Progenitor cell of endocrine pancreas (in vitro differentiated cells): Measurements from ENCODE around the gene CXCR5. TPM values are rescaled to one million over a fixed set of nuclear protein-coding genes. Genes with fewer than 3 reads are reported as not detected.

Experiments used
- DNase-seq: peaks from one replicate; pipeline ENCODE4 v3.0.0; 2021; ENCODE audit warnings: low spot score; ENCODE audit not compliant: unreplicated experiment
- H3K27ac Mint-ChIP-seq: 2 replicates; pipeline ENCODE4 v1.8.0; 2021; ENCODE audit warnings: mild to moderate bottlenecking, moderate library complexity, mixed read lengths
- H3K27me3 Mint-ChIP-seq: 2 replicates; pipeline ENCODE4 v1.8.0; 2021; ENCODE audit warnings: mixed read lengths
- H3K36me3 Mint-ChIP-seq: 2 replicates; pipeline ENCODE4 v1.8.0; 2022; ENCODE audit warnings: mixed read lengths; ENCODE audit not compliant: insufficient read depth
- H3K4me1 Mint-ChIP-seq: 2 replicates; pipeline ENCODE4 v1.8.0; 2021; ENCODE audit warnings: low read depth, mixed read lengths
- H3K4me3 Mint-ChIP-seq: 2 replicates; pipeline ENCODE4 v1.8.0; 2021; ENCODE audit warnings: low read depth, mild to moderate bottlenecking, moderate library complexity, mixed read lengths
- H3K9me3 Mint-ChIP-seq: 2 replicates; pipeline ENCODE4 v1.8.0; 2021; ENCODE audit warnings: low read depth, mixed read lengths
- total RNA-seq: library from RNA; stranded (reverse); gene quantifications from 2 replicates; pipeline ENCODE4 v1.2.1, GENCODE V29; 2021
- TF ChIP-seq, protein P1 (sequence below): fragments of 200-600 bp; sonication (generic); IDR thresholded peaks from one replicate; pipeline ENCODE4 v1.5.0; 2021; ENCODE audit warnings: antibody characterized with exemption, mild to moderate bottlenecking; ENCODE audit not compliant: unreplicated experiment

The CXCR5 gene
- total RNA-seq, 1 donor from 2014 or later = not detected

DNA sequence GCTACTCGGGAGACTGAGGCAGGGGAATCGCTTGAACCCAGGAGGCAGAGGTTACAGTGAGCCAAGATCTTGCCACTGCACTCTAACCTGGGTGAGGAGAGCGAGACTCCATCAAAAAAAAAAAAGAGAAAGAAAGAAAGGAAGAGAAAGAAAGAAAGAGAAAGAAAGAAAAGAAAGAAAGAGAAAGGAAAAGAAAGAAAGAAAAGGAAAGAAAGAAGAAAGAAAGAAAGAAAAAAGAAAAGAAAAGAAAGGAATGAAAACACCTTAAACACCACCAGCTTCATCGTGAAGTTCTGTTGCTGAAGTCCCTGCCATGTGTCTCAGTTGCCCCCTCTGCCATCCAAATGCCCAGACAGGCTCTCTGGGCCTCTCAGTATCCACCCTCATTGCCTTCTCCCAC lies 9.9 kb upstream of the CXCR5 start:
- Mint-ChIP-seq H3K27ac (no peak overlapping the region), H3K4me3 (no peak overlapping the region), H3K36me3 (no peaks in the 10 kb centered on the region), H3K4me1 (peaks cover 17% of the 10 kb centered on the region), H3K27me3 (no peaks in the 10 kb centered on the region), H3K9me3 (no peaks in the 10 kb centered on the region)
- TF ChIP-seq, protein P1, sequence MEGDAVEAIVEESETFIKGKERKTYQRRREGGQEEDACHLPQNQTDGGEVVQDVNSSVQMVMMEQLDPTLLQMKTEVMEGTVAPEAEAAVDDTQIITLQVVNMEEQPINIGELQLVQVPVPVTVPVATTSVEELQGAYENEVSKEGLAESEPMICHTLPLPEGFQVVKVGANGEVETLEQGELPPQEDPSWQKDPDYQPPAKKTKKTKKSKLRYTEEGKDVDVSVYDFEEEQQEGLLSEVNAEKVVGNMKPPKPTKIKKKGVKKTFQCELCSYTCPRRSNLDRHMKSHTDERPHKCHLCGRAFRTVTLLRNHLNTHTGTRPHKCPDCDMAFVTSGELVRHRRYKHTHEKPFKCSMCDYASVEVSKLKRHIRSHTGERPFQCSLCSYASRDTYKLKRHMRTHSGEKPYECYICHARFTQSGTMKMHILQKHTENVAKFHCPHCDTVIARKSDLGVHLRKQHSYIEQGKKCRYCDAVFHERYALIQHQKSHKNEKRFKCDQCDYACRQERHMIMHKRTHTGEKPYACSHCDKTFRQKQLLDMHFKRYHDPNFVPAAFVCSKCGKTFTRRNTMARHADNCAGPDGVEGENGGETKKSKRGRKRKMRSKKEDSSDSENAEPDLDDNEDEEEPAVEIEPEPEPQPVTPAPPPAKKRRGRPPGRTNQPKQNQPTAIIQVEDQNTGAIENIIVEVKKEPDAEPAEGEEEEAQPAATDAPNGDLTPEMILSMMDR = no peak
- DNase-seq = no peak

DNA sequence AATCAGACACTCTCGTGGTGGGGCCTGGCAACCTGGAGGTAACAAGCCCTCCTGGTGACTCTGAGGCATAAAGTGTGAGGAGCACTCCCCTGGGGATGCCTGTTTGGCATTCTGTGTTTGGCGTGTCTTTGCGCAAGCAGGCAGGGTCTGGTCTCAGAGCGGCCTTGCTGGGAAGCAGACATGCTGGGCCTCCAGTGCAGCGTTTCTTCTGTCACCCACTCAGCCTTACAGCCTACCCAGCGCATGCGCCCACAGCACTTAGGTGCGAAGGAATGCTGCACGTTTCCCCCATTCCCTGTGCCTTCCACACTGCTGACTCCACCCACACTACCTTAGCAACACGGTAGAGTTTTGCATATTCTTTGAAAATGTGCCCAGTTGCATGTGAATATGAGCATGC lies 7.4 kb upstream of the CXCR5 start:
- no peak overlapping the region for H3K27ac Mint-ChIP-seq
- H3K4me1 Mint-ChIP-seq = peaks cover under 1% of the 10 kb centered on the region
- H3K27me3 Mint-ChIP-seq = peaks cover 4% of the 10 kb centered on the region
- no peaks in the 10 kb centered on the region for H3K36me3 Mint-ChIP-seq
- H3K4me3 Mint-ChIP-seq = no peak overlapping the region
- TF ChIP-seq, protein P1 = no peak
- no peaks in the 10 kb centered on the region for H3K9me3 Mint-ChIP-seq
- no peak for DNase-seq

DNA sequence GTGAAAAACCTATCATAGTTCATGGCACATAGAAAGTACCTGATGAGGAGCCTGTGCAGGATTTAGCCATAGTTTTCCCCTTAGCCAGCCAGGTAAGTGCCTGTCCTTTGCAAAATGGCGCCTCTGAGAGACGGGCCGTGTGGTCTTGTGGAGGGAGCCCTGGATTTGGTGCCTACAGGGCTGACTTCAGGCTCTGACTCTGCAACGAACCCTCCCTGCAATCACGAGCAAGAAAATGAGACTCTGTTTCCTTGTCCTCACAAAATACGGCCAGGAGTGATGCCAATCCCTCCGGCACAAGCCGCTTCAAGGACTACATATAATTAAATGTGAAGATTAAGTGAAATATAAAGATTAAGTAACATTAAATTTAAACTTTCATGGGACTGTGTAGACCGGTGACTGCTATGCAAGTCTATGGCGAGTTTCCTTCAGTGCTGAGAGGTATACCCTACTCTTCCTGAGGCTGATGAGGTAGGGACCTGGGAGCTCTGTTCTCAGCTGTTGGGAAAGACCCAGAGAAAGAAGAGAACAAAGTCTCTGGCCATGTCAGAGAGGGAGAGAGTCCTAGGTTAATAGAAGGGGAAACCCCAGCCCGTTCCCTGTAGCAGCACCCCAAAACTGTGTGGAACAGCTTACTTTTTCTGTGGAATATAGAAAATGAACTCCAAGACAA lies 6.1 kb upstream of the CXCR5 start:
- peaks cover 11% of the 10 kb centered on the region for H3K27me3 Mint-ChIP-seq
- DNase-seq = no peak
- H3K36me3 Mint-ChIP-seq = no peaks in the 10 kb centered on the region
- no peak overlapping the region for H3K4me3 Mint-ChIP-seq
- TF ChIP-seq, protein P1 = no peak
- H3K27ac Mint-ChIP-seq = no peak overlapping the region
- no peaks in the 10 kb centered on the region for H3K9me3 Mint-ChIP-seq
- H3K4me1 Mint-ChIP-seq = no peaks in the 10 kb centered on the region

DNA sequence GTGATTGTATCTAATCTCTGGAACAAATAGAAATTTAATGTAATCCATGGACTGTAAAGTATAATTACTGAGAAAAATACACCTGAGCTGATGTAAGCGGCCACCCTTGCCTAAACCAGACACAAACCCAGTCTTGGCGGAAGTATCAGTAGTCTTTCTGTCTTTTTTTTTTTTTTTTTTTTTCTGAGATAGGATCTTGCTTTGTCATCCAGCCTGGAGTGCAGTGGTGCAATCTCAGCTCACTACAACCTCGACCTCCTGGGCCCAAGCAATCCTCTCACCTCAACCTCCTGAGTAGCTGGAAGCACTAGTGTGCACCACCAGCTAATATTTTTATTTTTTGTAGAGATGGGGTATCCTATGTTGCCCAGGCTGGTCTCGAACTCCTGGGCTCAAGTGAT lies 5.5 kb upstream of the CXCR5 start:
- Mint-ChIP-seq H3K36me3 (no peaks in the 10 kb centered on the region), H3K27me3 (peaks cover 14% of the 10 kb centered on the region), H3K9me3 (no peaks in the 10 kb centered on the region), H3K27ac (no peak overlapping the region), H3K4me3 (no peak overlapping the region), H3K4me1 (no peaks in the 10 kb centered on the region)
- TF ChIP-seq, protein P1 = no peak
- no peak for DNase-seq

DNA sequence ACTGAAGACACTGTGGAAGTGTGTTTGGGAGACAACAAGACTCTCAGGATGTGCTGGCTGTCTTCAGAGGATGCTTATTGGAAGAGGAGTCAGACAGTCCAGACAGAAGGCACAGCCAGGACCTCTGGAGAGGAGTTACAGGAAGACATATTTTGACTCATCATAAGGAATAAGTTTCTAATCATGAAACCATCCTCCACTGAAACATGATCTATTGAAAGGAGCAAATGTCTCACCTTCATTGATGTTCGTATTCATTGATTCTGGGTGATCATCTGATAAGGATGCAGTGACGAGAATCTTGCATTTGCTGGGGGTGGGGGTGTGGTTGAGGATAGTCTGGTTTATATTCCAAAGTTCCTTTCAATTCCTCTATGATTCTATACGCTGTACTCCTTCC lies 2.5 kb upstream of the CXCR5 start:
- DNase-seq = no peak
- H3K27ac Mint-ChIP-seq = no peak overlapping the region
- H3K4me3 Mint-ChIP-seq = no peak overlapping the region
- peaks cover 34% of the 10 kb centered on the region for H3K27me3 Mint-ChIP-seq
- no peaks in the 10 kb centered on the region for H3K9me3 Mint-ChIP-seq
- no peaks in the 10 kb centered on the region for H3K36me3 Mint-ChIP-seq
- TF ChIP-seq, protein P1 = no peak
- H3K4me1 Mint-ChIP-seq = no peaks in the 10 kb centered on the region
